HG02870 (cell line): ENCODE data around the gene ZNF699.
"Not testable (repeated sequence)": the region's sequence is repeated elsewhere in the genome, so short reads cannot be mapped to it uniquely, and the experiment has no call there.

Experiments used
- ATAC-seq: cut with Tn5 transposase; IDR thresholded peaks from one replicate; pipeline ENCODE4 v1.9.1; 2021; ENCODE audit warnings: mild to moderate bottlenecking, moderate library complexity; ENCODE audit not compliant: unreplicated experiment

The ZNF699 gene

GRCh38 chr19:9289231-9289884, 20.3 kb downstream of the ZNF699 start:
- no peak for ATAC-seq

DNA sequence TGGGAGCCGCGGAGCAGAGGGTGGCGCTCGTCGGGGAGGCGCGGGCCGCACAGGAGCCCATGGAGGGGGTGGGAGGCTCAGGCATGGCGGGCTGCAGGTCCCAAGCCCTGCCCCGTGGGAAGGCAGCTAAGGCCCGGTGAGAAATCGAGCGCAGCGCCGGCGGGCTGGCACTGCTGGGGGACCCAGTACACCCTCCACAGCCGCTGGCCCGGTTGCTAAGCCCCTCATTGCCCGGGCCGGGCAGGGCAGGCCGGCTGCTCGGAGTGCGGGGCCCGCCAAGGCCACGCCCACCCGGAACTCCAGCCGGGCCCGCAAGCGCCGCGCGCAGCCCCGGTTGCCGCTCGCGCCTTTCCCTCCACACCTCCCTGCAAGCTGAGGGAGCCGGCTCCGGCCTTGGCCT, 26.2 kb downstream of the ZNF699 start:
- not testable (repeated sequence) for ATAC-seq

DNA sequence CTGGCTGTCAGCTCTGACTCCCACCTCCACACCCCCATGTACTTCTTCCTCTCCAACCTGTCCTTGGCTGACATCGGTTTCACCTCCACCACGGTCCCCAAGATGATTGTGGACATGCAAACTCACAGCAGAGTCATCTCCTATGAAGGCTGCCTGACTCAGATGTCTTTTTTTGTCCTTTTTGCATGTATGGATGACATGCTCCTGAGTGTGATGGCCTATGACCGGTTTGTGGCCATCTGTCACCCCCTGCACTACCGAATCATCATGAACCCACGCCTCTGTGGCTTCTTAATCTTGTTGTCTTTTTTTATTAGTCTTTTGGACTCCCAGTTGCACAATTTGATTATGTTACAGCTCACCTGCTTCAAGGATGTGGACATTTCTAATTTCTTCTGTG, 58.4 kb downstream of the ZNF699 start:
- ATAC-seq, result no peak

- no peak for ATAC-seq
These were observed 59.0 kb downstream of the ZNF699 start, which contains the start of gene OR7E24 for GRCh38 chr19:9250630-9251029. Gene OR7E24, plus strand, starts transcription at chr19:9250930. Its CDS starts 114 bp downstream, at chr19:9251044.
